Activated CD4-positive, alpha-beta T cell treated with anti-CD3 and anti-CD28 coated beads, Interleukin-2, amount 50 U/mL, for 4 hours (primary cell): ENCODE data around the gene MAPK13.
"Not testable (repeated sequence)": the region's sequence is repeated elsewhere in the genome, so short reads cannot be mapped to it uniquely, and the experiment has no call there.

Source experiments
- DNase-seq, 2 experiments: peaks; one replicate each; pipeline ENCODE4 v3.0.0-alpha.2; 2020

The MAPK13 gene

GRCh38 chr6:36128793-36129192, 1.5 kb upstream of the MAPK13 start:
- DNase-seq: no peak

GRCh38 chr6:36129334-36129733, 979 bp upstream of the MAPK13 start:
- not testable (repeated sequence) for DNase-seq

- DNase-seq: peak; percentile 57 to 70
Observed at GRCh38 chr6:36130667-36131510, 576 bp downstream of the MAPK13 start.

- peak; percentile 29 for DNase-seq
Observed at GRCh38 chr6:36131511-36132245, 1.4 kb downstream of the MAPK13 start.

- no peak for DNase-seq
Observed at GRCh38 chr6:36132246-36132895, 2.1 kb downstream of the MAPK13 start.

- no peak for DNase-seq
Observed at GRCh38 chr6:36133148-36133547, 2.8 kb downstream of the MAPK13 start.

GRCh38 chr6:36133912-36134311, 3.6 kb downstream of the MAPK13 start:
- DNase-seq: no peak

- no peak for DNase-seq
Observed at GRCh38 chr6:36135053-36135731, 4.9 kb downstream of the MAPK13 start.

GRCh38 chr6:36136034-36136433, 5.7 kb downstream of the MAPK13 start:
- DNase-seq: no peak

GRCh38 chr6:36136551-36136950, 6.2 kb downstream of the MAPK13 start:
- DNase-seq: no peak

GRCh38 chr6:36138667-36139066, 8.4 kb downstream of the MAPK13 start:
- no peak for DNase-seq

GRCh38 chr6:36139431-36139830, 9.1 kb downstream of the MAPK13 start:
- no peak for DNase-seq

GRCh38 chr6:36139991-36140710, 9.8 kb downstream of the MAPK13 start:
- DNase-seq: no peak

GRCh38 chr6:36141091-36141490, 10.8 kb downstream of the MAPK13 start:
- no peak for DNase-seq

- DNase-seq: no peak
Observed at GRCh38 chr6:36141961-36142360, 11.6 kb downstream of the MAPK13 start.

GRCh38 chr6:36142971-36143838, 12.9 kb downstream of the MAPK13 start:
- DNase-seq: no peak

GRCh38 chr6:36145495-36145894, 15.2 kb downstream of the MAPK13 start:
- no peak for DNase-seq

GRCh38 chr6:36147294-36147693, 17.0 kb downstream of the MAPK13 start:
- no peak for DNase-seq

- DNase-seq: no peak
Observed at GRCh38 chr6:36149476-36149875, 19.2 kb downstream of the MAPK13 start.

GRCh38 chr6:36150283-36150682, 20.0 kb downstream of the MAPK13 start:
- DNase-seq: no peak

GRCh38 chr6:36154286-36154685, 24.0 kb downstream of the MAPK13 start:
- no peak for DNase-seq
